Kidney capillary endothelial cell (primary cell): ENCODE measurements around the gene CCDC17.

Source experiments
- DNase-seq: peaks from one replicate; pipeline ENCODE4 v3.0.0-alpha.2; 2018; ENCODE audit warnings: low spot score

CCDC17 gene

DNA sequence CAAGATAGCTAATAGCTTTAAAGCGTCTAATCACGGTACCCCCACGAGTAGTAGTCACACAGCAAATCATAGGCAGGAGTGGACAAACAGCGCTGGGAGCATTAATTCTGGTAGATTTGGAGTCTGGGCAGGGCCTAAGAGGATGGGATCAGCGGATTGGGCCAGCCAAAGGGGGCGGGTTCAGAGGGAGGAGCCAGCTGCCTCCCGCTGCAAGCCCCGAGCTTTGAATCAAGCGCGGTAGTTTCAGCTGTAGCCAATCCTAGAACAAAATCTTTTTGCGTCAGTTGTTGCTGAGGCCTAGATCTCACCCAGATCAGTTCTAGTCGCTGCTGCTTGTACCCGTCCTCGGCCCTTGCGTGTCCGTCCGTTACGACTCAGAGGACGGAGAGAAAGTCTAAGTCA, 40.6 kb downstream of the CCDC17 start:
- DNase-seq: peak; percentile 91

DNA sequence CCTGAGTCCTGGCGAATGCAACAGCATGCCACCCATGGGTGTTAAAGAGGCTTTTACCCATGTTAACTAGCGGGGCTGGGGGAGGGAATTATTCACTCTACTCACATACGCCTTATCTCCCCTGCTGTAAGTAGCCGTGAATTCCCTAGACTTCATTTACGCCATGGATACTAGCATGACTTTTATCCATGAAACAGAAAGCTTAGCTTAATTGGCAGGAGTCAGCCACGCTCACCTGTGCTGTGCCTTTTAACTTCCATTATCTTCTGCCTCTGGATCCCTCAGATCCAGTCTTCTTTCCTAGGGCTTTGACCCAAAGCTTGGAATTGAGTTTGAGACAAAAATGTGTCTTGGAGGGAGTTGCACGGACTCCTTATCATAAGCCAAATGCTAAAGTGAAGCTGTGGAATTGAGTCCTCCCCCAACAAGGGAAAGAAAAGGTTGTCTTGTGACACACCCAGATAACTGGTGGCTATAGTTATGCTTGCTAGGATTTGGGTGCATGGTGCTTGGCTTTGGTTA, 49.7 kb downstream of the CCDC17 start:
- DNase-seq: no peak

DNA sequence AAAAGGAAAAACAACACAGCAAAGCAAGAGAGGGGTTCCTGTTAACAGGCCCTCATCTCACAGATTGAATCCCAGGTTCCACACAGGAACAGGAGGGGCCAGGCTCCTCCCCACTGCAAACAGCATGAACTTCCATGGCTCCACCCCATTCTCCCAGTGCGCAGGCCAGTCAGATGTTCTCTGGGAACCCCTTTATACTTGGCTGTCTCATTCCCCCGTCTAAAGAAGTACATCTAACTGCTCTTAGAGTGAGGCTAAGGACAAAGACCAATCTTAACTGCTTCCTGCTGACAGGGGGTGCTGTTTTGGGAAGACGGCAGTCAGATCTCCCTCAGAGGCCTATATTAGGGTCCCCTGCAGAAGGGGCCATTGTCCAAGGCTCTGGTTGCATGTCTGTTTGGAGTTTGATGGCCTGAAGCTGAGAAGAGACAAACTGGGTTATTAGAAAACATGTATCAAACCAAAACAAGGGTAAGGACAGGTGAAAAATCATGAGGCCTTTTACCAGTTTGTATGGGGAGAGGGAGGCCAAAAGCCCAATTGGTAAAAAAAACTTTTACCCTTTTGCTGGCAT, 50.5 kb downstream of the CCDC17 start:
- DNase-seq: no peak

DNA sequence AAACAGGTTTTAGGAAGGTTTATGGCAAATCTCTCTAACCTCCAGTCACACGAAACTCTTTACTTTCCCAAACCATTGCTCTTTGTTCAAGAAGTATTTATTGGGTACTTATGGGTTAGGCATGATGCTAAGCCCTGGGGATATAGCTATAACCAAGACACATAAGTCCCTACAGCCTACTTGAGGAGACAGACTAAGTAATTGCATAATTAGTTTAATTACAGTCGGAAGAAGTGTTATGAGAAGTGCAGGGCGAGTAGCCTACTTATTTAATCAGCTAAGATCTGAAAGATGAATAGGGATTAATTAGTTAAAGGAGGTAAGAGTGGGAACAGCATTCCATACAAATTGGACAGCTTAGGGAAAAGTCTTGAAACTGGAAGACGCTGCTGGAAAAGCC, 53.2 kb downstream of the CCDC17 start:
- DNase-seq: no peak
